Measurements from ENCODE around the gene PTPRN2. TPM values are rescaled to one million over a fixed set of nuclear protein-coding genes. Genes with fewer than 3 reads are reported as not detected.

Gene PTPRN2
- total RNA-seq, 1 experiment from 2014 or later: not detected

DNA sequence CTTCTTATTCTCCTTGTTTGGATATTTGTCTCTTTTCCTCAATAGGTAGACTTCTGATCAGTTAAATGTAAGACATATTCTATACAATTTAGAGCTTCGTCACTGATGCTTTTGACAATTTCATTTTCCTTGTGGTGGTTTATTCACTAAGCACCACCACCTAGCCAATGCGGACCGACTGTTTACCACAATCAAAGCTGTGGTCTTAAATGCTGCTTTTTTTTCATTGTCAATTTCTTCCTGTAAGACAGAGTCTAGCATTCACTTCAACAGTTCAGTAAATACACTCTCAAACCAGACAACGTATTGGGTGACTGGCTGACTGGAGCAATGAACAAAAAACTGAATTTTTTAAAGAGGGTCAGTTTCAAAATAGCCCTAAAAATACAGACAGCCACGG, 1011.8 kb downstream of the PTPRN2 start:
- H4K20me1 ChIP-seq (ENCODE audit: insufficient read depth): no peaks in the 10 kb centered on the region
- CTCF ChIA-PET: no interaction called here
- intact Hi-C loops (cut with micrococcal nuclease; ENCODE audit: unreplicated experiment): no loop called here
- H3F3A ChIP-seq (ENCODE audit: insufficient read depth, low read depth): no peaks in the 10 kb centered on the region
- no peak for DNase-seq
- no peak overlapping the region for H3K4me2 ChIP-seq
- no peaks in the 10 kb centered on the region for H3K9me2 ChIP-seq (ENCODE audit: insufficient read depth)
- BruUV-seq (replicated peaks): no TSS peak
- H3K79me2 ChIP-seq (ENCODE audit: low read depth): no peaks in the 10 kb centered on the region
- no peaks in the 10 kb centered on the region for H3K9me3 ChIP-seq (ENCODE audit: insufficient read depth, low read depth)
- peaks cover 96% of the 10 kb centered on the region for H3K27me3 ChIP-seq (ENCODE audit: insufficient read depth, low read depth)
- POLR2A ChIA-PET (ENCODE audit: unreplicated experiment): no interaction called here
- no peaks in the 10 kb centered on the region for H3K36me3 ChIP-seq (ENCODE audit: low read depth)
- H3K27ac ChIP-seq: no peak overlapping the region
- TF ChIP-seq CTCF (conservative IDR thresholded peaks at IDR 0.05) (no peak), EZH2 (IDR thresholded peaks at IDR 0.05; ENCODE audit: low read depth) (no peak)
- H3K4me1 ChIP-seq (replicated peaks; ENCODE audit: insufficient read depth): no peaks in the 10 kb centered on the region
- no peak overlapping the region for H2AFZ ChIP-seq
- H3K4me3 ChIP-seq: no peak overlapping the region

DNA sequence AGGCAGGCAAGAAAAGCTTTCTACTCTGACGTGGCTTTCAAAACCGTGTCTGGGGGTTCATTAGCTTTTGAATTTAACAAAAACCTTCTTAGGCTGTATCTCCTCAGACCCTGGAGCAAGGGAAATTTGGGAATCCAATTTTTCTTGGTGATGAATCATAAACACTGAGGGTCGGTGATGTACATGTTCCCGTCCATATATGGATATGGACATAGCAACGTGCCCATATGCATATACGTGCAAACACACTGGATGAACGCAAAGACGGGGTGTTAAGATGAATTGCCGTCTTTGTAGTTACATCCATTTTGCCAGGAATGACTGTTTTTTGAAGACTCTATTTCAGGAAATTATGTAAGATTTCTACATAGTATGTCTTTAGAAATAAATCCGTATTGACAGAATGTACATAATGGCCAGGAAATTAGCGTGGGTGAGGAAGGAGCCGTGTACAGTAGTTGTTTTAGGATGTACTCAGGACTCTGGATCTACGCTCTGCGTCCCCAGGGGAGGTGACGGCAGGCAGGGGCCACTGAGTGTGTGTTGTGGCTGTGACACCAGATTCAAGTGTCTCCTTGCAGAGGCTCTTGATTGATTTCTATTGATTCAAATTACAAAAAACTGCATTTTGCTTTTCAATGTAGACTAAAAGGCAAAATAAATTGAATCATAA, 1012.6 kb downstream of the PTPRN2 start:
- POLR2A ChIA-PET (ENCODE audit: unreplicated experiment): no interaction called here
- H4K20me1 ChIP-seq (ENCODE audit: insufficient read depth): no peaks in the 10 kb centered on the region
- intact Hi-C loops (cut with micrococcal nuclease; ENCODE audit: unreplicated experiment): no loop called here

DNA sequence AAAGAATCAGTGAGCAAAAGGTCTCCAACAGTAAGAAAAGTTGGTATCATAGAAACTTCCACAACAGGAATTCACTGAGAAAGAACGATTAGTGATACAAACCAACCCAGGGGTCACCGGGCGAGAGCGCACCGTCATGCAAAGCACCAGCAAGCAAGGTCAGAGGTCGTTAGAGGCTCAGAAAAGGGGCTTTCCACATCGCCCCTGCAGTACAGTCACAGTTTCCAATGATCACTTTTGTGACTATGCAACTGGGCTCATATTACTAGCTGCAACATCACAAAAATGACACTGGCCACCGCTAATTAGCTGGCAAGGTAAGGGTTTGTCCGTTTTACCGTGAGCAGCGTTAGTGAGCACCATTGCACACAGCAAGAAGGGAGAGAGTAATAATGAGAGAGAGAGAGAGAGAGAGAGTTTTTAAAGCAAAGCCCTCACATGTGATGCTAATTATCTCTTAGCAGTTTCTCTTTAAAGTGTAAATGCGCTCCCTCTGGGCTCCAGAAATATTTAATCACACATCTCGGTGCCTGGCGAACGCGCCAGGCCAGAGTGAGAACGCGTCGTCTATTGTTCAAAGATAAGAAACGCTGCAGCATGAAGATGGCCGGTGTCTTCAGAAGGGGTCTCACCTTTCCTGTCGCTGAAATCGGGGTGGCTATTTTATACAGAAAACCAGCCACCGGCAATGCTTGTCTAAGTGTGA, 1013.4 kb downstream of the PTPRN2 start:
- Histone ChIP-seq H3K27ac (no peak overlapping the region), H3K9me3 (ENCODE audit: insufficient read depth, low read depth) (no peaks in the 10 kb centered on the region), H3F3A (ENCODE audit: insufficient read depth, low read depth) (no peaks in the 10 kb centered on the region), H4K20me1 (ENCODE audit: insufficient read depth) (no peaks in the 10 kb centered on the region), H3K9me2 (ENCODE audit: insufficient read depth) (no peaks in the 10 kb centered on the region), H3K4me2 (no peak overlapping the region), H3K4me1 (replicated peaks; ENCODE audit: insufficient read depth) (no peaks in the 10 kb centered on the region), H3K36me3 (ENCODE audit: low read depth) (no peaks in the 10 kb centered on the region), H2AFZ (no peak overlapping the region), H3K4me3 (no peak overlapping the region), H3K79me2 (ENCODE audit: low read depth) (no peaks in the 10 kb centered on the region), H3K27me3 (ENCODE audit: insufficient read depth, low read depth) (peaks cover 100% of the 10 kb centered on the region)
- intact Hi-C loops (cut with micrococcal nuclease; ENCODE audit: unreplicated experiment): no loop called here
- POLR2A ChIA-PET (ENCODE audit: unreplicated experiment): no interaction called here
- no peak for DNase-seq
- CTCF ChIA-PET: interaction anchor here (0.7 kb wide), 1 partner anchor 23 kb away, joined by 3 read pairs; no protein-coding TSS in a partner anchor
- TF ChIP-seq EZH2 (IDR thresholded peaks at IDR 0.05; ENCODE audit: low read depth) (no peak), CTCF (conservative IDR thresholded peaks at IDR 0.05) (no peak)
- no TSS peak for BruUV-seq (replicated peaks)

More for the DNA sequence above, 1012.6 kb downstream of the PTPRN2 start:
- DNase-seq: no peak
- Histone ChIP-seq H3K4me2 (no peak overlapping the region), H2AFZ (no peak overlapping the region), H3K9me2 (ENCODE audit: insufficient read depth) (no peaks in the 10 kb centered on the region), H3K4me3 (no peak overlapping the region), H3F3A (ENCODE audit: insufficient read depth, low read depth) (no peaks in the 10 kb centered on the region), H3K9me3 (ENCODE audit: insufficient read depth, low read depth) (no peaks in the 10 kb centered on the region), H3K79me2 (ENCODE audit: low read depth) (no peaks in the 10 kb centered on the region), H3K27me3 (ENCODE audit: insufficient read depth, low read depth) (peaks cover 100% of the 10 kb centered on the region), H3K27ac (no peak overlapping the region), H3K4me1 (replicated peaks; ENCODE audit: insufficient read depth) (no peaks in the 10 kb centered on the region), H3K36me3 (ENCODE audit: low read depth) (no peaks in the 10 kb centered on the region)
- CTCF ChIA-PET: interaction anchor here (0.7 kb wide), 1 partner anchor 24 kb away, joined by 3 read pairs; no protein-coding TSS in a partner anchor
- BruUV-seq (replicated peaks): no TSS peak
- TF ChIP-seq CTCF (conservative IDR thresholded peaks at IDR 0.05) (no peak), EZH2 (IDR thresholded peaks at IDR 0.05; ENCODE audit: low read depth) (peak; percentile 58)

All from PC-9 (cell line).